HCT116 (cell line): Measurements from ENCODE around the gene DIP2C. TPM values are rescaled to one million over a fixed set of nuclear protein-coding genes. Genes with fewer than 3 reads are reported as not detected.

Experiments used
- ATAC-seq: fragments of 200-7000 bp; cut with Tn5 transposase; 2 replicates; pipeline ENCODE4 v1.9.1; 2020; ENCODE audit warnings: mild to moderate bottlenecking, moderate library complexity
- BruUV-seq: library from RNA; stranded (reverse); fragments of 400-500 nt; replicated peaks from 2 replicates; lab custom pipeline; 2021; lab: Mats Ljungman, UMichigan
- CTCF ChIA-PET: fragments of 300-600 bp; sonication (Branson Sonifier 250); formaldehyde crosslinking; loops from one replicate; lab custom pipeline; 2021; ENCODE audit warnings: antibody characterized with exemption; lab: Charles Lee
- POLR2A ChIA-PET: fragments of 300-600, 350-600 bp; sonication (Branson Sonifier 250); formaldehyde crosslinking; loops from one replicate; lab custom pipeline; 2021; ENCODE audit warnings: antibody characterized with exemption; lab: Charles Lee
- RAD21 ChIA-PET, 2 experiments: fragments of 300-600 bp; sonication (Branson Sonifier 250); formaldehyde crosslinking; loops; one replicate each; lab custom pipeline; 2023; ENCODE audit warnings: low total read pairs in 2 of 2; ENCODE audit not compliant: uncharacterized antibody in 2 of 2, unreplicated experiment in 2 of 2, low non-redundant PET in 1 of 2; lab: Charles Lee
- DNase-seq: peaks from one replicate; pipeline ENCODE4 v3.0.0-alpha.2; 2010; ENCODE audit warnings: low read depth, low spot score
- H2AFZ ChIP-seq: fragments of 200-600 bp; shearing (Covaris generic), sonication (generic); 2 replicates; pipeline ENCODE4 v1.6.1; 2017; ENCODE audit warnings: low read depth, mixed run types, mixed read lengths, antibody characterized with exemption, low read length; ENCODE audit not compliant: poor library complexity, severe bottlenecking
- H3K27ac ChIP-seq: 2 replicates; pipeline ENCODE4 v1.5.1; 2012; ENCODE audit warnings: low read depth, low read length
- H3K27me3 ChIP-seq: fragments of 200-600 bp; sonication (generic); 2 replicates; pipeline ENCODE4 v1.6.1; 2016; ENCODE audit warnings: mixed run types, low read length, mixed read lengths; ENCODE audit not compliant: insufficient read depth
- H3K36me3 ChIP-seq, 2 experiments: fragments of 200-500 bp in 1 of 2; fragments of 200-600 bp in 1 of 2; sonication (Bioruptor generic) in 1 of 2; sonication (generic) in 1 of 2; 2 replicates each; pipeline versions ENCODE4 v1.5.1 to v1.6.1; 2014 to 2016; ENCODE audit warnings: low read length in 2 of 2, inconsistent platforms in 1 of 2, mixed read lengths in 1 of 2, mixed run types in 1 of 2; ENCODE audit not compliant: insufficient read depth in 2 of 2, control insufficient read depth in 1 of 2
- H3K4me1 ChIP-seq, 2 experiments: fragments of 200-600 bp in 1 of 2; sonication (generic) in 1 of 2; 2 replicates each; pipeline versions ENCODE4 v1.5.1 to v1.6.1; 2012 to 2017; ENCODE audit warnings: low read length in 2 of 2, inconsistent platforms in 1 of 2, mild to moderate bottlenecking in 1 of 2, mixed read lengths in 1 of 2, mixed run types in 1 of 2, moderate library complexity in 1 of 2; ENCODE audit not compliant: insufficient read depth in 2 of 2, control insufficient read depth in 1 of 2
- H3K4me2 ChIP-seq: fragments of 200-600 bp; sonication (generic); 2 replicates; pipeline ENCODE4 v1.6.1; 2017; ENCODE audit warnings: mixed run types, low read length, mixed read lengths
- H3K4me3 ChIP-seq, 2 experiments: fragments of 200-600 bp in 1 of 2; sonication (generic) in 1 of 2; replicated peaks in 1 of 2; 2 replicates each; pipeline ENCODE4 v1.5.1; 2011 to 2016; ENCODE audit warnings: low read length in 2 of 2, control low read depth in 1 of 2, low read depth in 1 of 2, mild to moderate bottlenecking in 1 of 2, mixed read lengths in 1 of 2, mixed run types in 1 of 2
- H3K79me2 ChIP-seq: fragments of 200-600 bp; sonication (generic); 2 replicates; pipeline ENCODE4 v1.6.1; 2017; ENCODE audit warnings: mild to moderate bottlenecking, mixed run types, low read length, moderate library complexity, mixed read lengths; ENCODE audit not compliant: insufficient read depth
- H3K9ac ChIP-seq: fragments of 200-600 bp; sonication (generic); 2 replicates; pipeline ENCODE4 v1.6.1; 2016; ENCODE audit warnings: low read length, mixed read lengths
- H3K9me2 ChIP-seq: fragments of 200-600 bp; sonication (generic), shearing (Covaris generic); 2 replicates; pipeline ENCODE4 v1.6.1; 2017; ENCODE audit warnings: mixed run types, mild to moderate bottlenecking, moderate library complexity; ENCODE audit not compliant: insufficient read depth
- H3K9me3 ChIP-seq, 2 experiments: fragments of 200-500 bp in 1 of 2; fragments of 200-600 bp in 1 of 2; sonication (Bioruptor generic) in 1 of 2; sonication (generic) in 1 of 2; 2 replicates each; pipeline ENCODE4 v1.6.1; 2014 to 2017; ENCODE audit warnings: low read length in 2 of 2, mixed read lengths in 2 of 2, inconsistent platforms in 1 of 2, low read depth in 1 of 2, mild to moderate bottlenecking in 1 of 2, mixed run types in 1 of 2, moderate library complexity in 1 of 2; ENCODE audit not compliant: control insufficient read depth in 1 of 2, insufficient read depth in 1 of 2
- H4K20me1 ChIP-seq: fragments of 200-600 bp; sonication (generic), shearing (Covaris generic); 2 replicates; pipeline ENCODE4 v1.6.1; 2017; ENCODE audit warnings: mixed run types, mild to moderate bottlenecking, moderate library complexity; ENCODE audit not compliant: insufficient read depth
- SIN3A ChIP-seq: IDR thresholded peaks from 2 replicates; pipeline ENCODE4 v1.6.1; 2012; ENCODE audit warnings: low read depth
- intact Hi-C: fragments of 100-400 bp; cut with micrococcal nuclease; formaldehyde crosslinking; loops from 2 replicates; pipeline ENCODE4 v1.10.0; 2022
- total RNA-seq: library from RNA; stranded (reverse); gene quantifications from one replicate; pipeline ENCODE4 v1.2.1, GENCODE V29; 2021; ENCODE audit not compliant: unreplicated experiment
- TF ChIP-seq, protein P1 (sequence below): IDR thresholded peaks from 2 replicates; pipeline ENCODE4 v1.6.1; 2012; ENCODE audit warnings: low read depth
- TF ChIP-seq, protein P2 (sequence below): IDR thresholded peaks from 2 replicates; pipeline ENCODE4 v1.6.1; 2011; ENCODE audit warnings: mild to moderate bottlenecking, low read length, moderate library complexity; ENCODE audit not compliant: insufficient replicate concordance; ENCODE audit errors: extremely low read depth

DIP2C gene
- total RNA-seq, 1 experiment from 2014 or later, result 15.4 TPM

DNA sequence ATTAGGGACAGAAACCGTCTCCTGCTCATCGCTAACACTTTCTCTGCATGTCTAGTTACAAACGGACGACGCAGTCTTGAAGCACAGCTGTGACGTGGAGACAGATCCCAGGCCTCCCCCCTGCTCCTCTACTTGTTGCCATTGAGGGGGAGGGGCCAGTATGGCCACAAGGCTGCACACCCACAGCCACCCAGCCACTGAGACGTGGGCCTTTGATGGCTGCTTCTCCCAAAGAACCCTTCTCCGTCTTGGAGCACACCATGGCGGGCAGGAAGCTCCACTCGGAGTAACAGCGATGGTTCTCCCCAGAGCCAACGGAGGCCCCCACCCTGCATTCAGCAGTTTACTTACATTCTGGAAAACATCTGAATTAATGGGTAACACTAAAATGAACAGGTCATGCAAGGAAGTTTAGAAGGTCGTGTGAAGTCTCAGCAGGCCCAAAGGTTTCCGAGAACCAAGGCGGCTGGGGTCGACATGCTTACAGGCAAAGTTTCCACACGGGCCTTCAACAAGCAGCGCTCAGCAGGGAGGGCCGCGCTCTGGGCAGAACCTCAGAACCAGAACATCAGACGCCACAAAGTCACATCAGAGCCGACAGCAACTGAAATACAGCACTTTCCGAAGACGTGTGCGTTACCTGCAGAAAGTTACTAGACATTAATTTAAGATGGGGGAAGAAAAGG lies 169.6 kb downstream of the DIP2C start:
- Histone ChIP-seq H2AFZ (no peak overlapping the region), H3K27ac (no peak overlapping the region), H3K4me2 (no peak overlapping the region), H3K36me3 (no peaks in the 10 kb centered on the region), H3K4me3 (no peak overlapping the region), H3K9me2 (no peaks in the 10 kb centered on the region), H3K79me2 (no peaks in the 10 kb centered on the region), H3K4me1 (0 out of 4 replicates have a peak, but pooled peaks cover 0 to 2% of the 10 kb centered on the region in 2 experiments), H3K9ac (no peak overlapping the region), H3K9me3 (no peaks in the 10 kb centered on the region), H3K27me3 (no peaks in the 10 kb centered on the region), H4K20me1 (no peaks in the 10 kb centered on the region)
- DNase-seq (no peak), ATAC-seq (no peak)
- no TSS peak for BruUV-seq
- CTCF ChIA-PET, result interaction anchor here (1.3 kb wide), 1 partner anchor 9 kb away, joined by 3 read pairs; no protein-coding TSS in a partner anchor
- intact Hi-C loops, result no loop called here
- TF ChIP-seq, protein P1, sequence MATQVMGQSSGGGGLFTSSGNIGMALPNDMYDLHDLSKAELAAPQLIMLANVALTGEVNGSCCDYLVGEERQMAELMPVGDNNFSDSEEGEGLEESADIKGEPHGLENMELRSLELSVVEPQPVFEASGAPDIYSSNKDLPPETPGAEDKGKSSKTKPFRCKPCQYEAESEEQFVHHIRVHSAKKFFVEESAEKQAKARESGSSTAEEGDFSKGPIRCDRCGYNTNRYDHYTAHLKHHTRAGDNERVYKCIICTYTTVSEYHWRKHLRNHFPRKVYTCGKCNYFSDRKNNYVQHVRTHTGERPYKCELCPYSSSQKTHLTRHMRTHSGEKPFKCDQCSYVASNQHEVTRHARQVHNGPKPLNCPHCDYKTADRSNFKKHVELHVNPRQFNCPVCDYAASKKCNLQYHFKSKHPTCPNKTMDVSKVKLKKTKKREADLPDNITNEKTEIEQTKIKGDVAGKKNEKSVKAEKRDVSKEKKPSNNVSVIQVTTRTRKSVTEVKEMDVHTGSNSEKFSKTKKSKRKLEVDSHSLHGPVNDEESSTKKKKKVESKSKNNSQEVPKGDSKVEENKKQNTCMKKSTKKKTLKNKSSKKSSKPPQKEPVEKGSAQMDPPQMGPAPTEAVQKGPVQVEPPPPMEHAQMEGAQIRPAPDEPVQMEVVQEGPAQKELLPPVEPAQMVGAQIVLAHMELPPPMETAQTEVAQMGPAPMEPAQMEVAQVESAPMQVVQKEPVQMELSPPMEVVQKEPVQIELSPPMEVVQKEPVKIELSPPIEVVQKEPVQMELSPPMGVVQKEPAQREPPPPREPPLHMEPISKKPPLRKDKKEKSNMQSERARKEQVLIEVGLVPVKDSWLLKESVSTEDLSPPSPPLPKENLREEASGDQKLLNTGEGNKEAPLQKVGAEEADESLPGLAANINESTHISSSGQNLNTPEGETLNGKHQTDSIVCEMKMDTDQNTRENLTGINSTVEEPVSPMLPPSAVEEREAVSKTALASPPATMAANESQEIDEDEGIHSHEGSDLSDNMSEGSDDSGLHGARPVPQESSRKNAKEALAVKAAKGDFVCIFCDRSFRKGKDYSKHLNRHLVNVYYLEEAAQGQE, result no peak
- TF ChIP-seq SIN3A, result no peak
- TF ChIP-seq, protein P2, sequence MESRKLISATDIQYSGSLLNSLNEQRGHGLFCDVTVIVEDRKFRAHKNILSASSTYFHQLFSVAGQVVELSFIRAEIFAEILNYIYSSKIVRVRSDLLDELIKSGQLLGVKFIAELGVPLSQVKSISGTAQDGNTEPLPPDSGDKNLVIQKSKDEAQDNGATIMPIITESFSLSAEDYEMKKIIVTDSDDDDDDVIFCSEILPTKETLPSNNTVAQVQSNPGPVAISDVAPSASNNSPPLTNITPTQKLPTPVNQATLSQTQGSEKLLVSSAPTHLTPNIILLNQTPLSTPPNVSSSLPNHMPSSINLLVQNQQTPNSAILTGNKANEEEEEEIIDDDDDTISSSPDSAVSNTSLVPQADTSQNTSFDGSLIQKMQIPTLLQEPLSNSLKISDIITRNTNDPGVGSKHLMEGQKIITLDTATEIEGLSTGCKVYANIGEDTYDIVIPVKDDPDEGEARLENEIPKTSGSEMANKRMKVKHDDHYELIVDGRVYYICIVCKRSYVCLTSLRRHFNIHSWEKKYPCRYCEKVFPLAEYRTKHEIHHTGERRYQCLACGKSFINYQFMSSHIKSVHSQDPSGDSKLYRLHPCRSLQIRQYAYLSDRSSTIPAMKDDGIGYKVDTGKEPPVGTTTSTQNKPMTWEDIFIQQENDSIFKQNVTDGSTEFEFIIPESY, result no peak
- POLR2A ChIA-PET, result no interaction called here
- RAD21 ChIA-PET, result interaction anchor here in 1 of 2 experiments (0.6 kb wide), 1 partner anchor 235 kb away, joined by 5 read pairs; no protein-coding TSS in a partner anchor
